ENCODE results near the gene UNC5C. TPM values are rescaled to one million over a fixed set of nuclear protein-coding genes. Genes with fewer than 3 reads are reported as not detected.

UNC5C gene
- total and polyA plus RNA-seq, 2 of the 4 experiments (the other 2 are of a cell fraction), result under 0.01 TPM

GRCh38 chr4:95445251-95445650 lies 103.5 kb downstream of the UNC5C start:
- Histone ChIP-seq H3K14ac (replicated peaks; ENCODE audit: low read depth, low read length) (no peak overlapping the region), H3K36me3 (ENCODE audit: control insufficient read depth, insufficient read depth, low read length) (no peaks in the 10 kb centered on the region), H3K9me3 (ENCODE audit: control insufficient read depth, insufficient read depth, low read length) (no peaks in the 10 kb centered on the region), H3K4me2 (ENCODE audit: low read depth, low read length) (no peak overlapping the region), H4K5ac (ENCODE audit: low read depth, low read length) (no peak overlapping the region), H3K9me1 (ENCODE audit: insufficient read depth, low read length) (no peaks in the 10 kb centered on the region), H2BK15ac (ENCODE audit: low read depth, low read length) (no peak overlapping the region), H3K4ac (ENCODE audit: low read depth, low read length) (no peak overlapping the region), H2BK20ac (ENCODE audit: low read depth, low read length) (no peak overlapping the region), H2BK5ac (ENCODE audit: low read depth, low read length, poor library complexity, severe bottlenecking) (no peak overlapping the region), H2BK120ac (ENCODE audit: low read depth, low read length) (no peak overlapping the region), H4K8ac (ENCODE audit: low read depth in 2 of 2, low read length in 2 of 2) (no peak overlapping the region), H2AK5ac (ENCODE audit: low read depth, low read length) (no peak overlapping the region), H3K18ac (ENCODE audit: low read depth, low read length) (no peak overlapping the region), H3K4me3 (ENCODE audit: insufficient read depth, low read depth, low read length) (no peak overlapping the region), H3K27ac (ENCODE audit: insufficient read depth, low read length) (no peak overlapping the region), H2AK9ac (replicated peaks; ENCODE audit: low read depth, low read length, poor library complexity) (no peak overlapping the region), H3K79me1 (ENCODE audit: low read depth in 1 of 2, low read length in 2 of 2) (no peaks in the 10 kb centered on the region), H3K56ac (ENCODE audit: extremely low read depth, insufficient read depth, low read length) (no peak overlapping the region), H4K20me1 (ENCODE audit: insufficient read depth, low read length) (no peaks in the 10 kb centered on the region), H3K9ac (ENCODE audit: low read depth, low read length) (no peak overlapping the region), H3K4me1 (ENCODE audit: control insufficient read depth, insufficient read depth, low read length) (no peaks in the 10 kb centered on the region), H4K91ac (ENCODE audit: insufficient read depth, low read depth, low read length) (no peak overlapping the region), H3K23ac (ENCODE audit: low read depth, low read length) (no peak overlapping the region), H2AFZ (replicated peaks; ENCODE audit: low read length, poor library complexity) (no peak overlapping the region), H3K27me3 (ENCODE audit: control insufficient read depth, insufficient read depth, low read length) (no peaks in the 10 kb centered on the region)
- TF ChIP-seq MXI1 (IDR thresholded peaks at IDR 0.05; ENCODE audit: borderline replicate concordance, low read depth, low read length), result no peak
- no peak for TF ChIP-seq FOS (IDR thresholded peaks at IDR 0.05; ENCODE audit: low read depth, low read length)
- no peak for TF ChIP-seq CEBPB (IDR thresholded peaks at IDR 0.05; ENCODE audit: low read depth, low read length)
- no peak for TF ChIP-seq MAZ (IDR thresholded peaks at IDR 0.05; ENCODE audit: borderline replicate concordance, low read depth, low read length)
- no peak for TF ChIP-seq RFX5 (IDR thresholded peaks at IDR 0.05; ENCODE audit: low read depth, low read length)
- no peak for TF ChIP-seq SMC3 (IDR thresholded peaks at IDR 0.05; ENCODE audit: low read depth, low read length)
- intact Hi-C loops (cut with micrococcal nuclease), result no loop called here
- ChIA-PET CTCF (no interaction called here), POLR2A (ENCODE audit: unreplicated experiment) (no interaction called here)
- in situ Hi-C loops (cut with MboI; ENCODE audit: low sequenced_read_pairs), result no loop called here
- ATAC-seq (ENCODE audit: low read depth) (no peak), DNase-seq (no peak)
- no TSS peak for BruUV-seq (replicated peaks)
- dilution Hi-C loops (cut with HindIII; ENCODE audit: low sequenced_read_pairs, unreplicated experiment), result no loop called here
- 69% methylated on average over 2 of the region's 5 CpGs; no CpG with 5 or more reads in 1 of the 2 experiments for WGBS, 2 experiments (ENCODE audit: extremely low coverage in 2 of 2, insufficient read length in 1 of 2)
